Measurements from ENCODE around the gene ZNF714.
"Not testable (repeated sequence)": the region's sequence is repeated elsewhere in the genome, so short reads cannot be mapped to it uniquely, and the experiment has no call there.

ZNF714 gene

DNA sequence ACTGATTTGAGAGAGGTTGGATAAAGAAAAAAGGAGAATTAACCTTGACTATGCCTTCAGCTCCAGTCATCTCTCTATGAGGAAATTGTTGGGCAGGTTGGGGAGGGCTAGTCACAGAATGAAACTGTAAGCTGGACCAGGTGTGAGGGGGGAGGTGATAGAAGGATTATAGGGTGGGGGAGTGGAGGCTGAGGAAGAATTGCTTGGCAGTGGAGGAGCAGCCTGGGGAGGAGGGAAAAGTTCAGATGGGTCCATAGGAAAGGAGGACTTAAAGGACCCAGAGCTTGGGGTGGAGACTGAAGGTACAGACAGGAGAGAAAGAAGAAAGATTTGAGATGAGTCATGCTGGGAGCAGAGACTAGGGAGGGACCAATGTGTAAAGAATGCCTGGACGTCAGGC, 51.6 kb downstream of the ZNF714 start:
- no peak for DNase-seq

DNA sequence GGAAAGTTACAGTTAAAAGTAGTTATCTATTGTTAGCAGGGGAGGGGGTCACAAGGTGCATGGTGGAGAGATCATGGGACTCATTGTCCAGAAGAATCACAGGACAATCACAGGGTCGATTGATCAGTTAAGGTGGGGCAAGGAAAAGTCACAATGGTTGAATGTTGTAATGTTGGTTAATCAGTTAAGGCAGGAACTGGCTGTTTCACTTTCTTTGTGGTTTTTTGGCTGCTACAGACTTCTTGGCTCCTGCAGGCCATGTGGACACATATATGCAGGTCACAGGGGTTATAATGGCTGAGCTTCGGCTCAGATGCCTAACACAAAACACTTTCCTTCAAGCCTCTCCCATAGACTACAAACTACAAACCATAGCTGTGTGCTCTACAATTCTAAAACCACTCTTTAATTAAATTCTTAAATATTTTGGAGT, 52.9 kb downstream of the ZNF714 start:
- no peak for DNase-seq

DNA sequence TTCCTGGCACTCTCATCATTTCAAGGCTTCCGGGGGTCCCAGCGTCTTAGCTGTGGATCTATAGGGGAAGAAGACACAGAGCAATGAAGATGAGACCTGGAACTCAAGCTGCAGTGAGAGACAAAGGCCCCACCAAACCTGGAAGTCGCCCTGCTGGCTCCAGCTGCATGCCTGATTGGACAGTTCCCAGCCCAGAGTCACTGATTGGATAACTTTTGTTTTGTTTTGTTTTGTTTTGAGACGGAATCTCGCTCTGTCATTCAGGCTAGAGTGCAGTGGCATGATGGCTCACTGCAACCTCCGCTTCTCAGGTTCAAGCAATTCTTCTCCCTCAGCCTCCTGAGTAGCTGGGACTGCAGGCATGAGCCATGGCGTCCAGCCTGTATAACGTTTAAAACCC, 53.4 kb downstream of the ZNF714 start:
- no peak for DNase-seq

DNA sequence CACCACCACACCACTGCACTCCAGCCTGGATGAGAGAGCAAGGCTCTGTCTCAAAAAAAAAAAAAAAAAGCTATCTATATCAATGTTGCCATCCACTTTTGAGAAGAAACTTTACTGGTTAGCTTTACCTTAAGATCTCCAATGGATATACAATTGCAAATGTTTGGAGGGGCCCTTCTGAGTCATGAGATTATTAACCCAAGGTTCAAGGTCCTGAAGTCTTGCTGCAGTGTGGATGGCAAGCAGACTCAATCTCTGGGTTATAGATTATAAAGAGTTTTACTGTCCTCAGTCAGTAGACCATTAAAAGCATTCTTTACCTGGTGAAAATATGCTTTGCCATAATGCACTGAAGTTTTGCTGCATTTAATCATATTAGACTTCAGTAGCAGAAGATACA, 56.1 kb downstream of the ZNF714 start:
- no peak for DNase-seq

DNA sequence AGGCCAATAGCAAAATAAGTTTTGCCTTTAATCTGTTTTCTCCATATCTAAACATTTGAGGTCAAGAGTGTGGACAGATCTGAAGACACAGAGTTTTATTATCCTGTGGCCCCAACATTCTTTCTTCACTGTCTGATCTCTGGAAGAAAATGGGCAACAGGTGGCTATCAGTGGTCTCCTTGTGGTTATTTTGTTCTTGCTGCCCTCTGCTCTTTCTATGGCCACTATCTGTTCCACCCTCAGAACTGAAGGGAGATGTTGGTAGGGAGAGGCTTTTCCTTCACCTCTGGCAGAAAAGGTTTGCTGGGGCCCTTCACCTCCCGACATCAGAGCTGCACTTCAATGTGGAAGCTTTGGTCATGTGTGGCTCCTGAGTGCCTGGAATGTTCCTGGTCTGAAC, 59.0 kb downstream of the ZNF714 start:
- DNase-seq = not testable (repeated sequence)

DNA sequence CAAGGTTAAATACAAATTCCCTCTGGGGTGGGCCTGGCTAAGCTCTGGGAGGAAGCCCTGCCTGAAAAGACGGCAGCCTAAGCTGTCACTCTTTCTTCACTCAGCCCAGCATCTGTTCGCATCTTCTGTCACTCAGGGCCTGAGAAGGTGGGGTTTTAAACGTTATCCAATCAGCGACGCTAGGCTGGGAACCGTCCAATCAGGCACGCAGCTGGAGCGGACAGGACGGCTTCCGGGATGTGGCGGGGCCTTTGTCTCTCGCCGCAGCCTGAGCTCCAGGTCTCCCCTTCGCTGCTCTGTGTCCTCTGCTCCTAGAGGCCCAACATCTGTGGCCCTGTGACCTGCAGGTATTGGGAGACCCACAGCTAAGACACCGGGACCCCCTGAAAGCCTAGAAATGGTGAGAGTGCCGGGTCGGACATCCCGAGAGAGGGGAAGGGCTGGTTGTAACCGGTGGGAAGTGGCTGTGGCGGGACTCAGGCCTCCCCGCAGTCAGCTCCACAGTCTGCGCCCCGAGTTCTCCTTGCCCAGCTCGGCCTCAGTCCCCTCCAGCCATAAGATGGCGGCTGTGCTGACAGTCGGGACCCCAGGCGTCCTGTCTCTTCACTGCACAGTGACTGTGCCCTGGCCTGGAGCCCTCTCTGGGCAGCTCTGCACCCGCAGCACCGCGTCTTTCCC, 59.9 kb downstream of the ZNF714 start, which contains the start of gene ZNF431:
ZNF431 (plus strand) TSS at position 254 of the 678 bp plus-strand sequence; CDS start at position 398, 144 bp downstream.
- DNase-seq = peak; percentile 95

DNA sequence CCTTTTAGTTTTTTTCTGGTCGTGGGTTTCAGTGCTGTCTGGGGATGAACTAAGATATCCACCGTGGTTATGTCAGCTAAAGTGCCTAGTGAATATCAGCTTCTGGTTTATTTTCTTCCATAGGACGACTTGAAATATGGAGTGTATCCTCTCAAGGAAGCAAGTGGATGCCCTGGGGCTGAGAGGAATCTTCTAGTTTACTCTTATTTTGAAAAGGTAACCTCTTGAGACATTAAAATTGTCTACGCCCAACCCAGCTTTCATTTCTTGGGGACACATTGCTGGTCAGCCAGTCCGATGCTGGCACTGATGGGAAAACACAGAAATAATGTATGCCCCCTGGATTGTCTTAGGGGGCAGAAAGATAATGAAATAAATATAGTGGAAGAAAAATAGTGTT, 61.4 kb downstream of the ZNF714 start:
- DNase-seq = no peak

DNA sequence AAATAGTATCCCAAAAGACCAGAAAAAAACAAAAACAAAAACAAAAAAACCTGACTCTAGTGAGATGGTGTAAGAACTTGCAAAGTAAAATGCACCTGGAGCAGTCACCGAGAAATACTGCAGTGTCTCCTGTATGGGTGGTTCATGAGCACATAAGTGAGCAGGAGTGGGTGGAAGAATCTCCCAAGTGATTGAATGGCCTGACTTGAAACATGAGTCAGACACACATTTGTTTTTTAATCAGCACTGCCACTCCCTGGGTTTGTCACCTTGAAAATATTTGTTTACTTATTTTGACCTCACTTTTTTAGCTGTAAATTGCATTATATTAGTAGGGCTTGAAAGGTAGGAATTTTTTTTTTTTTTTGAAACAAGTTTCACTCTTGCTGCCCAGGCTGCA, 61.9 kb downstream of the ZNF714 start:
- no peak for DNase-seq

DNA sequence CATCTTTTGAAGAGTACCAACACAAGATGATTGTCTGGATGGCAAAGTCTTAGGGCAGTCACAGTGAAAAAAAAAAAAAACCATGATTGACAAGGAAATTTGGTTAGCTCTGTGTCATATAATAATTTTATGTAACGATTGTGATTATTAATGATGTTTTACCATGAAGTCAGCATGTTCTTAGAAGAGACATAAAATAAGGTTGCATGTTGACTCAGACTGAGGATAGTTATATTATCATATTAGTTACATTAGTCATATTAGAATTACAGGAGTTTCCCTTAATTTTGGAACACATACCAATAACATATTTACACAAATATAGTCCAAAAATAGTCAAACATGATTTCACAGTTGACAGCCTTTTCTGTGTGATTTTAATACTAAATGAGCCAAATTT, 65.5 kb downstream of the ZNF714 start:
- DNase-seq = no peak

DNA sequence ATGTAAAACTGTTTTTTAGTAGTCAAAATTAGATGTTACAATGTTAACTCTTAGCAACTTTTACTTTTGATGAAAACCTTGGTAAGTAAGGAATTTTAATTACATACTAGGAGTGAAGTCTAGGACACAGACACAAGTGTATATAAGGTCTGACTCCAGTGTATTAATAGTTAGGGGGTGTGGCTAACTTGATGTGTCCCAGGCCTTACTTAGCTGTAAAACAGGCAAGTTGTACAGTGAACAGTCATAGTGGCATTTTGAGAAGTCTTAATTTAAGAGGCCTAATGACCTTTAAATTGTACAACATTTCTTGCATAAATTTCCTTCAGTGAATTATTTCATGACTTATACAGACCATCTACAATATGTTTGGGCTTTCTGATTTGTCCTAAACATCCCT, 66.7 kb downstream of the ZNF714 start:
- DNase-seq = no peak

DNA sequence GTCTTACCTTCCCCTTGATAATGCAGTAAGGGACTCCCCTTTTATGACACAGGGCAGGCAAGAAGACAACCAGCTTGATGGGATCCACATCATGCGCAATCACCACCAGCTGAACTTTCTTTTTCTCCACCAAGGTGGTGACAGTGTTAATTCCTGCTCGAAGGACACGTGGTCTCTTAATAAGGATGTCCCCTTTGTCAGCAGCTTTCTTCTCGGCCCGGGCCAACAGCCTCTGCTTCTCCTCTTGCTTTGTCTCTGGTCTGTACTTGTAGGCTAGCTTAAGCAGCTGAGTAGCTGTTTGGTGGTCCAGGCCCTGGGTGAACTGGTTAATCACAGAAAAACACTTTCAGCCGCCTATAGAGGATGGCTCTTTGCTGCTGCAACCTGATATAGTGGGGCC, 67.9 kb downstream of the ZNF714 start:
- no peak for DNase-seq

DNA sequence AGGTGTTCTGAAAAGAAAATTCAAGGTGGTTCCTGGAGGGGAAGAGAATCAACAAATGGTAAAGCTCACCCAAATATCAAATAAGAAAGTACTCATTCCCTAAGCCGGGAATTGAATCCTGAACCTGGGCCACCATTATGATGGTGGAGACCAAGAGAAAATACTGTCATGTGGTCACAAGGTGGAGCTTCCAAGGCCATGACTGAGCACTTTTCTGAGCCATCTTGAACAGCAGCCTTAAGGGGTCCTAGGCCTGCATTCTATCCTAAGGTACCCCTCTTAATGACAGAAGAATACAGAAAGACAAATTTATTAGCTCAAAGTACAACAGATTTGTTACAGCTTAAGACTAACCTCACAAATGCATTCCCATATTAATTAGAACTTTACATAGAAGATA, 69.5 kb downstream of the ZNF714 start:
- no peak for DNase-seq

DNA sequence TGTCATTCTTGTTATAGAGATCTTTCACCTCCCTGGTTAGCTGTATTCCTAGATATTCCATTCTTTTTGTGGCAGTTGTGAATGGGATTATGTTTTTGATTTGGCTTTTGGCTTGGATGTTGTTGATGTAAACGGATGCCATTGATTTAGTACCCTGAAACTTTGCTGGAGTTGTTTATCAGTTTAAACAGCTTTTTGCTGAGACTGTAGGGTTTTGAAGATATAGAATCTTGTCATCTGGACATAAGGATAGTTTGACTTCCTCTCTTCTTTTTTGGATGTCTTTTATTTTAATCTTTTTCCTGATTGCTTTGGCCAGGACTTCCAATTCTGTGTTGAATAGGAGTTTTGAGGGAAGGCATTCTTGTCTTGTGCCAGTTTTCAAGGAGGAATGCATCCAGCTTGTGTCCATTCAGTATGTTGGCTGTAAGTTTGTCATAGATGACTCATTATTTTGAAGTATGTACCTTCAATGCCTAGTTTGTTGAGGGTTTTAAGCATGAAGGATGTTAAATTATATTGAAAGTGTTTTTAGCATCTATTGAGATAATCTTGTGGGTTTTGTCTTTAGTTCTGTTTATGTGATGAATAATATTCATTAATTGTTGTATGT, 76.6 kb downstream of the ZNF714 start:
- no peak for DNase-seq

DNA sequence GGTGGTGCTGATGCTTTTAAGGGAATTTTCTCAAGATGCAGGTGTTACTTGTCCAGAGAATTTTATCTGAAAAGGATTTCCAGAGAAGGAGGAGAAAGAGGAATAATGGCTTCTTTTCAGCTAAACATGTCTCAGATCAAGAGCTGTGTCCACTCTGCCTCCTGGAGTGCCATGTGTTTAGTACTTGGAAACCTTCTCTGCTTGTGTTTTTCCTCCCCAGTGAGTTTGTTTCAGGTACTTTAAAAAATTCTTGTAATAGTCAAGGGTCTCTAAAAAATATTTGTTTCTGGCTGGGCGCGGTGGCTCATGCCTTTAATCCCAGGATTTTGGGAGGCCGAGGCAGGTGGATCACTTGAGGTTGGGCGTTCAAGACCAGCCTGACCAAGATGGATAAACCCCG, 82.5 kb downstream of the ZNF714 start:
- no peak for DNase-seq

DNA sequence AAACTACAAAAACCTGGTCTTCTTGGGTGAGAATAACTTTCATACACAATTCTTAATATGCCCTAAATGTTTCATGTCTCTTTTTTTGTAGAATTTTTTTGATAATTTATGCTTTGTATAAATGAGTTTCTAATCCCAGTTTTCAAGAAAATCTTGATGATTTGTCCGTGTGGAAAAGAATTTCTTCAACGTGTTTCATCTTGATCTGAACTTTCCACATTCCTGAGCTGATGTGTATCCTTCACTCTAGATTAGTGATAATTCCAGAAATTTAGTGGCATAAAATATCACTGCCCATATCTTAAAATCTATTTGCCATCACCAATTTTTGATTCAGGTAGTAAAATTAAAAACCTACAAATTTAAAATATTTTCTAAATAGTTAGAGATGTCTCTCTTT, 84.4 kb downstream of the ZNF714 start:
- no peak for DNase-seq

All from left hindlimb (tissue), 1 donor.